Caco-2 (cell line): Measurements from ENCODE around the gene ATG4B. TPM values are rescaled to one million over a fixed set of nuclear protein-coding genes. Genes with fewer than 3 reads are reported as not detected.

Experiments
- BruUV-seq: library from RNA; stranded (reverse); fragments of 400-500 nt; replicated peaks from 2 replicates; lab custom pipeline; 2021; lab: Mats Ljungman, UMichigan
- CTCF ChIA-PET: fragments of 300-600 bp; sonication (Branson Sonifier 250); formaldehyde crosslinking; loops from one replicate; lab custom pipeline; 2022; ENCODE audit warnings: antibody characterized with exemption; lab: Charles Lee
- POLR2A ChIA-PET: fragments of 300-600 bp; sonication (Branson Sonifier 250); formaldehyde crosslinking; loops from one replicate; lab custom pipeline; 2022; ENCODE audit warnings: antibody characterized with exemption; lab: Charles Lee
- DNase-seq, 2 experiments: peaks; one replicate each; pipeline versions ENCODE4 v3.0.0 to v3.0.0-alpha.2; 2020 to 2022
- H3K27me3 ChIP-seq: replicated peaks from 2 replicates; pipeline ENCODE4 v1.6.0; 2011; ENCODE audit warnings: low read length; ENCODE audit not compliant: control insufficient read depth, insufficient read depth
- H3K36me3 ChIP-seq: 2 replicates; pipeline ENCODE4 v1.5.1; 2011; ENCODE audit warnings: low read length; ENCODE audit not compliant: control insufficient read depth, insufficient read depth
- H3K4me1 ChIP-seq: fragments of 250-450 bp; sonication (Bioruptor Pico); 2 replicates; pipeline ENCODE4 v1.5.1; 2020; ENCODE audit warnings: mild to moderate bottlenecking
- H3K4me3 ChIP-seq: 2 replicates; pipeline ENCODE4 v1.5.1; 2011; ENCODE audit warnings: low read depth, mild to moderate bottlenecking, control low read depth, low read length
- H3K9me3 ChIP-seq: fragments of 250-450 bp; sonication (Bioruptor Pico); 2 replicates; pipeline ENCODE4 v1.5.1; 2020; ENCODE audit warnings: mild to moderate bottlenecking, moderate library complexity
- H3K27ac Mint-ChIP-seq: one replicate; pipeline ENCODE4 v1.8.0; 2022; ENCODE audit warnings: mixed read lengths; ENCODE audit not compliant: unreplicated experiment
- H3K27me3 Mint-ChIP-seq: one replicate; pipeline ENCODE4 v1.8.0; 2022; ENCODE audit warnings: mixed read lengths; ENCODE audit not compliant: insufficient read depth, unreplicated experiment
- H3K36me3 Mint-ChIP-seq: one replicate; pipeline ENCODE4 v1.8.0; 2022; ENCODE audit warnings: mild to moderate bottlenecking, mixed read lengths; ENCODE audit not compliant: insufficient read depth, unreplicated experiment
- H3K4me1 Mint-ChIP-seq: one replicate; pipeline ENCODE4 v1.8.0; 2022; ENCODE audit warnings: low read depth, mixed read lengths; ENCODE audit not compliant: unreplicated experiment
- H3K4me3 Mint-ChIP-seq: one replicate; pipeline ENCODE4 v1.8.0; 2022; ENCODE audit warnings: mild to moderate bottlenecking, moderate library complexity, mixed read lengths; ENCODE audit not compliant: unreplicated experiment
- H3K9me3 Mint-ChIP-seq: one replicate; pipeline ENCODE4 v1.8.0; 2022; ENCODE audit warnings: mixed read lengths; ENCODE audit not compliant: unreplicated experiment
- intact Hi-C: fragments of 100-400 bp; cut with micrococcal nuclease; formaldehyde crosslinking; loops from one replicate; pipeline ENCODE4 v1.10.0; 2022; ENCODE audit not compliant: unreplicated experiment
- total RNA-seq: library from RNA; stranded (reverse); gene quantifications from 2 replicates; pipeline ENCODE4 v1.2.3, GENCODE V29; 2022
- TF ChIP-seq, protein P1 (sequence below), 2 experiments: fragments of 200-600 bp in 1 of 2; IDR thresholded peaks; 1 replicate in 1 of 2; 2 replicates in 1 of 2; pipeline versions ENCODE4 v1.5.1 to v1.8.0; 2011 to 2022; ENCODE audit warnings: antibody characterized with exemption in 1 of 2, control low read depth in 1 of 2, inconsistent platforms in 1 of 2, low read depth in 1 of 2, low read length in 1 of 2, mild to moderate bottlenecking in 1 of 2, moderate library complexity in 1 of 2; ENCODE audit not compliant: insufficient read depth in 1 of 2, severe bottlenecking in 1 of 2, unreplicated experiment in 1 of 2

Gene ATG4B
- total RNA-seq, 1 experiment from 2014 or later, result 94.5 TPM

DNA sequence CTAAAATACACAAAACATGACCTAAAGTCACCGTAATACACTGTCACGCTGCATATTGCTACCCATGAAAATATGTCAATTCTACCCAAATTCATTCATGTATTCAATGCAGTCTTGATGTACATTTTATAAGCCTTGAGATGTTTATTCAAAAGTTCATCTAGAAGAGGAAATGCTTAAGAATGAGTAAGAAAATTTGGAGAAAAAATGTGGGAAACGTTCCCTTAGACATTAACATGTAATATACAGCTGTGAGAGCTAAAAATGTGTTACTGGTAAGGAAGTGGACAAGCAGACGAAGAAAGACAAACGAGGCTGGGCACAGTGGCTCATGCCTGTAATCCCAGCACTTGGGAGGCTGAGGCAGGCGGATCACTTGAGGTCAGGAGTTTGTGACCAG is 37.9 kb upstream of the ATG4B start:
- H3K9me3 ChIP-seq, result no peaks in the 10 kb centered on the region
- Mint-ChIP-seq H3K4me3 (no peak overlapping the region), H3K9me3 (no peaks in the 10 kb centered on the region), H3K4me1 (no peaks in the 10 kb centered on the region), H3K36me3 (peaks cover 53% of the 10 kb centered on the region), H3K27me3 (no peaks in the 10 kb centered on the region), H3K27ac (no peak overlapping the region)
- intact Hi-C loops, result no loop called here
- ChIA-PET POLR2A (no interaction called here), CTCF (interaction anchor here (1.4 kb wide), 1 partner anchor 92 kb away, joined by 7 read pairs; the partner anchor contains the start of gene STK25)
- DNase-seq, result no peak
- H3K4me3 ChIP-seq, result no peak overlapping the region
- H3K27me3 ChIP-seq, result no peaks in the 10 kb centered on the region
- no peaks in the 10 kb centered on the region for H3K4me1 ChIP-seq
- BruUV-seq, result no TSS peak
- TF ChIP-seq, protein P1, sequence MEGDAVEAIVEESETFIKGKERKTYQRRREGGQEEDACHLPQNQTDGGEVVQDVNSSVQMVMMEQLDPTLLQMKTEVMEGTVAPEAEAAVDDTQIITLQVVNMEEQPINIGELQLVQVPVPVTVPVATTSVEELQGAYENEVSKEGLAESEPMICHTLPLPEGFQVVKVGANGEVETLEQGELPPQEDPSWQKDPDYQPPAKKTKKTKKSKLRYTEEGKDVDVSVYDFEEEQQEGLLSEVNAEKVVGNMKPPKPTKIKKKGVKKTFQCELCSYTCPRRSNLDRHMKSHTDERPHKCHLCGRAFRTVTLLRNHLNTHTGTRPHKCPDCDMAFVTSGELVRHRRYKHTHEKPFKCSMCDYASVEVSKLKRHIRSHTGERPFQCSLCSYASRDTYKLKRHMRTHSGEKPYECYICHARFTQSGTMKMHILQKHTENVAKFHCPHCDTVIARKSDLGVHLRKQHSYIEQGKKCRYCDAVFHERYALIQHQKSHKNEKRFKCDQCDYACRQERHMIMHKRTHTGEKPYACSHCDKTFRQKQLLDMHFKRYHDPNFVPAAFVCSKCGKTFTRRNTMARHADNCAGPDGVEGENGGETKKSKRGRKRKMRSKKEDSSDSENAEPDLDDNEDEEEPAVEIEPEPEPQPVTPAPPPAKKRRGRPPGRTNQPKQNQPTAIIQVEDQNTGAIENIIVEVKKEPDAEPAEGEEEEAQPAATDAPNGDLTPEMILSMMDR (IDR thresholded peaks at IDR 0.05; ENCODE audit: insufficient read depth in 1 of 2, low read depth in 1 of 2, low read length in 1 of 2, severe bottlenecking in 1 of 2, unreplicated experiment in 1 of 2), result no peak
- no peaks in the 10 kb centered on the region for H3K36me3 ChIP-seq

DNA sequence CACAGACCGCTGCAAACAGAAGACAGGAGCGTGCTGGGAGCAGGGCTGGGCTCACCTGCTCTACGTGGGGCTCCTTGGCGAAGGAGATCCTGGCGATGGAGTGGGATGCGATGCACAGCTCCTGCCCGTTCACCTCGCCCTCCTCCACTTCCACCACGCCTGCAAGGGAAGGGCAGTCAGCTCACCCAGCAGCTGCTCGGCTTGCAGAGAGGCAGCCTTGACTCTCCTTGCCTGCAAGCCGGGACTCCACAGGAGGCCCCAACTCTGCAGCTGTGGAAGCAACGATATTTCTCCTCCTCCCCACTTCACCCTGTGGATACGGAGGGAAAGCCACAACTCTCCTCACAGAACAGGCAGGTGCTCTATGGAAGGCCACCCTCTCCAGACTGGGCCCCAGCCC is 35.7 kb upstream of the ATG4B start:
- DNase-seq, result no peak
- TF ChIP-seq, protein P1 (IDR thresholded peaks at IDR 0.05; ENCODE audit: insufficient read depth in 1 of 2, low read depth in 1 of 2, low read length in 1 of 2, severe bottlenecking in 1 of 2, unreplicated experiment in 1 of 2), result no peak
- H3K27me3 Mint-ChIP-seq, result no peaks in the 10 kb centered on the region
- no peaks in the 10 kb centered on the region for H3K27me3 ChIP-seq
- no peak overlapping the region for H3K27ac Mint-ChIP-seq
- H3K4me1 Mint-ChIP-seq, result no peaks in the 10 kb centered on the region
- H3K36me3 Mint-ChIP-seq, result peaks cover 53% of the 10 kb centered on the region
- no peak overlapping the region for H3K4me3 Mint-ChIP-seq
- ChIA-PET CTCF (no interaction called here), POLR2A (no interaction called here)
- no TSS peak for BruUV-seq
- H3K4me3 ChIP-seq, result no peak overlapping the region
- H3K9me3 Mint-ChIP-seq, result no peaks in the 10 kb centered on the region
- no peaks in the 10 kb centered on the region for H3K9me3 ChIP-seq
- intact Hi-C loops, result no loop called here
- no peaks in the 10 kb centered on the region for H3K36me3 ChIP-seq
- H3K4me1 ChIP-seq, result no peaks in the 10 kb centered on the region

DNA sequence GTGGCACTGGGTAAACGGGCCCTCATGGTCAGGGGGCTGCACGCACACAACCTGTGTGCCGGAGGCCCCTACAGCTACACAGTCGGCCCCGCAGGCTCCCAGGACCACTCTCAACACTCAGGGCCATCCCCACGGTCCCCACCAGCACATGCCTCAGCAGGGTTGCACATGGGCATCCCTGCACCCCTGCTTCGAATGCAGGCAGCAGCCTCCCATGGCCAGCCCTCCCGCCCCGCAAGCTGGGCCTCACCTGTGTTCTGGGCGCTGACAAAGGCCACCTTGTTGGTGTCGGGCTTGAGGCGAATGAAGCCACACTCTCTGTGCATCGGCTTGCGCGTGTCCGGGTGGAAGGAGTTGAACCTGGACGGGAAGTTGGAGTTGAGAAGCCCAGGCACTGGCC is 34.8 kb upstream of the ATG4B start:
- no peak overlapping the region for H3K4me3 ChIP-seq
- no peaks in the 10 kb centered on the region for H3K4me1 Mint-ChIP-seq
- DNase-seq, result no peak
- peaks cover 47% of the 10 kb centered on the region for H3K36me3 Mint-ChIP-seq
- no peak overlapping the region for H3K27ac Mint-ChIP-seq
- ChIA-PET CTCF (no interaction called here), POLR2A (no interaction called here)
- H3K4me3 Mint-ChIP-seq, result no peak overlapping the region
- TF ChIP-seq, protein P1 (IDR thresholded peaks at IDR 0.05; ENCODE audit: insufficient read depth in 1 of 2, low read depth in 1 of 2, low read length in 1 of 2, severe bottlenecking in 1 of 2, unreplicated experiment in 1 of 2), result no peak
- H3K9me3 ChIP-seq, result no peaks in the 10 kb centered on the region
- no peaks in the 10 kb centered on the region for H3K27me3 ChIP-seq
- H3K36me3 ChIP-seq, result no peaks in the 10 kb centered on the region
- no peaks in the 10 kb centered on the region for H3K4me1 ChIP-seq
- intact Hi-C loops, result no loop called here
- H3K9me3 Mint-ChIP-seq, result no peaks in the 10 kb centered on the region
- H3K27me3 Mint-ChIP-seq, result no peaks in the 10 kb centered on the region
- BruUV-seq, result no TSS peak
